HG03196 (cell line): ENCODE measurements around the gene TMEM101.
"Not testable (repeated sequence)": the region's sequence is repeated elsewhere in the genome, so short reads cannot be mapped to it uniquely, and the experiment has no call there.

ENCODE experiments used
- ATAC-seq: cut with Tn5 transposase; IDR thresholded peaks from one replicate; pipeline ENCODE4 v1.9.1; 2021; ENCODE audit not compliant: unreplicated experiment

The TMEM101 gene

DNA sequence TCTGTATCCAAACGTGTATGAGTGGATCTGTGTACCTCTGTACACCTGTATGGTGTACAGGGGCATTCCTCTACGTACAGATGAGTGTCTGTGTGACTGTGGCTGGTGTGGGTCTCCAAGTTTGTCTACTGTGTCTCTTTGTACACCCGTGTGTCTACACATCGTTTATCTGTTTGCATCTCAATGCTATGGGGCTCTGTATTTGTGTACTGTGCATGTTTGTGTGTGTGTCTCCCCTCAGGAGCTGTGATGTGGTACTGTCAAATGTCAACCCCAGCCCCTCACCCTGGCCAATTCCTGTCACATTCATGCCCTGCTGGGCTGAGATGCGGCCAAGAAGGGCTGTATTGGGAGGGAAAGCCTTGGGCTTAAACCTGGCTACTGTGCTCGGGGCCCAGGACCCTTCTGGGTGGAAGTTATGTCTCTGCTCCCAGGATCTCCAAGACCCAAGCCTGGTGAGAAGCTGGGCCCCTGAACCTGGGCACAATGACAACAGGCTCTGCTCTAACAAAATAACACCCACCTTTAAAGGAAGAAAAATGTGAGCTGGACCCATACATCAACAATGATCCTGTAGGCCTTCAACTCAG, 13.8 kb downstream of the TMEM101 start:
- ATAC-seq = no peak

- ATAC-seq = no peak
Measured at GRCh38 chr17:44000141-44000860, 14.5 kb downstream of the TMEM101 start.

- no peak for ATAC-seq
Measured at GRCh38 chr17:43999024-43999423, 15.7 kb downstream of the TMEM101 start.

- ATAC-seq = no peak
Measured at GRCh38 chr17:43998552-43998951, 16.2 kb downstream of the TMEM101 start.

DNA sequence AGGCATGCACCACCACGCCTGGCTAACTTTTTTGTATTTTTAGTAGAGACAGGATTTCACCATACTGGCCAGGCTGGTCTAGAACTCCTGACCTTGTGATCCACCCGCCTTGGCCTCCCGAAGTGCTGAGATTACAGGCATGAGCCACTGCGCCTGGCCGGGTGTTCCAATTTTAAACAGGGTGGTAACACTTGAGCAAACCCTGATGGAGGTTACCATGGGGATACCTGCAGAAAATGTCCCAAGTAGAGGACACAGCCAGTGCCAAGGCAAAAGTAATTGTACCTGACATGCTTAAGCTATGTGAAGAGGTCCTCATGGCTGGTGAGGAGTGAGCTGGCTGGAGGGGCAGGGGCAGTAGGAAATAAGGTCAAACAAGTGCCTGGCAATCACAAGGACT, 17.6 kb downstream of the TMEM101 start:
- not testable (repeated sequence) for ATAC-seq

DNA sequence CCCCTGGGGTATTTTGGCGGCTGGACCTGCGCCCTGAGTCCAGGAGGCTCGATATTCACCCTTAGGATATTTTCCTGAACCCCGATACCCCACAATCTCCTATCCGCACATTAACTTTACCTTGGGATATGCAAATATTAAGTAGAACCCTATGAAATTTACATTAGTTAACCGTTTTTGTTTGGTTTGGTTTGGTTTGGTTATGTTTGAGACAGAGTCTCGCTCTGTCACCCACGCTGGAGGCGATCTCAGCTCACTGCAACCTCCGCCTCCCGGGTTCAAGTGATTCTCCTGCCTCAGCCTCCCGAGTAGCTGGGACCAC, 19.7 kb downstream of the TMEM101 start:
- ATAC-seq = no peak

GRCh38 chr17:43994272-43995149, 20.3 kb downstream of the TMEM101 start:
- no peak for ATAC-seq

DNA sequence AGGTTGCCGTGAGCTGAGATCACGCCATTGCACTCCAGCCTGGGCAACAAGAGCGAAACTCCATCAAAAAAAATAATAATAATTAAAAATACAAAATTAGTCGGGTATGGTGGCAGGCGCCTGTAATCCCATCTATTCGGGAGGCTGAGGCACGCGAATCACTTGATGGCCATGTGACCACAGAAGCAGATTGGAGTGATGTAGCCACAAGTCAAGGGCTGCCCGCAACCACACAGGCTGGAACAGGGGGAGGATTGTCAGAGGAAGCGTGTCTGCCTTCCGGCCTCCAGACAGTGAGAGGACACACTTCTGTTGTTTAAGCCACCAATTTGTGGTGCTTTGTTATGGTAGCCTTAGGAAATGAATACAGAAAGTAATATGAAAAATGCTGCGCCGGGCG, 22.1 kb downstream of the TMEM101 start:
- no peak for ATAC-seq

DNA sequence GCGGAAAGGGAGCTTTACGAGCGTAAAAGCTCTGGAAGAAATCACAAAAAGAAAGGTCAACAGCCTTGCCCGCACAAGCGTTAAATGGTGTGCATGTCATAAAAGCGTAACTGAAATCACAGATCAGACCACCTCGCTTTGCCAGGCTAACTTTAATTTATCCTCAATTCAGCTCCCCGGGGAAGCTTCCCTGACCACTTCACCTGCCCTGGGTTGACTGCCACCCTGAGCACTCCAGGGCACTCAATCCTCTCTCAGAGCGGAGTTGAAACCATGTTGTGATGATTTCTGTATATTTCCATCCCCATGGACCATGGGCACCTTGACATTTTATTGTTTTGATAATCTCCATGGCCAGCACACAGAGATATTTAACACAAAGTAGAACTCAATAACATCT, 26.5 kb downstream of the TMEM101 start:
- no peak for ATAC-seq

DNA sequence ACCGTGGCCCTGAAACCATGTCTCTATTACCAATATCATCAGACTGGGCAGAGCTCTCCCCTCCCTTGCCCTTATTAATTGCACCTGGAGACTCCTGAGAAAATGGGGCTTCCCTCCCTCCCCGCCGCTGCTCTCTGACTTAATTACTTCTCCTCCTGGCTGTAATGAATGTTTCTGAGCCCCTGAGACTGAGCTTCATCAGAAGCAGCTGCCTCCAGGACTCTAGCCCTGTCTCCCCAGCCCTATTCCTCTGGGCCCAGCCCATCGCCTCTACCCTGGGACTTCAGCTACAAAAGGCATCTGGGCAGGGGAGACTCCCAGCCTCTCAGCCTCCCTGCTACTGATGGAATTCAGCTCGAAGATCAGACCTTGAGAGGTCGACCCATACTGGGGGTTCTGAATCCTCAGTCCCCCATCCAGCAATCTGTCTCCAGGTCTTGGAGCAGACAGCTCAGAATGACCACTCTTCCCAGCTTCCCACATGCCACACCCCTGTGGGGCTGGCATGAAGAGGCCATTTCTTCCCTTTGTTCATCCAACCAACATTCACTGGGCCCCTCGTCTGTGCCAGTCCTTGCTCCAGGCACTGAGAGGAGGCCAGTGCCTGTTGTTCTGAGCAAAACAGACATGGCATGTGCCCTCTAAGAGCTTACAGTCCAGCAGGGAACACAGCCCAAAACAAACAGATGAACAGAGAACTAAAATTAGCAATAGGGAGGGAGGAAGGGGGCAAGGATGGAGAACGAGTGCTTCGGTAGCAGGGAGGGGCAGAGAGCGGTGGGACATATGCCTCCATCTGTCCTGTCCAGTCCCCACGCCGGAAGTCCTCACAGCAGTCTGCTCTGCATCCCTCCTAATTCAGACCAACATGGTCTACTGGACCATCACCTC, 27.4 kb downstream of the TMEM101 start:
- no peak for ATAC-seq

- ATAC-seq = no peak
Measured at GRCh38 chr17:43986225-43986981, 28.4 kb downstream of the TMEM101 start.

GRCh38 chr17:43984521-43984920, 30.2 kb downstream of the TMEM101 start:
- ATAC-seq = no peak

DNA sequence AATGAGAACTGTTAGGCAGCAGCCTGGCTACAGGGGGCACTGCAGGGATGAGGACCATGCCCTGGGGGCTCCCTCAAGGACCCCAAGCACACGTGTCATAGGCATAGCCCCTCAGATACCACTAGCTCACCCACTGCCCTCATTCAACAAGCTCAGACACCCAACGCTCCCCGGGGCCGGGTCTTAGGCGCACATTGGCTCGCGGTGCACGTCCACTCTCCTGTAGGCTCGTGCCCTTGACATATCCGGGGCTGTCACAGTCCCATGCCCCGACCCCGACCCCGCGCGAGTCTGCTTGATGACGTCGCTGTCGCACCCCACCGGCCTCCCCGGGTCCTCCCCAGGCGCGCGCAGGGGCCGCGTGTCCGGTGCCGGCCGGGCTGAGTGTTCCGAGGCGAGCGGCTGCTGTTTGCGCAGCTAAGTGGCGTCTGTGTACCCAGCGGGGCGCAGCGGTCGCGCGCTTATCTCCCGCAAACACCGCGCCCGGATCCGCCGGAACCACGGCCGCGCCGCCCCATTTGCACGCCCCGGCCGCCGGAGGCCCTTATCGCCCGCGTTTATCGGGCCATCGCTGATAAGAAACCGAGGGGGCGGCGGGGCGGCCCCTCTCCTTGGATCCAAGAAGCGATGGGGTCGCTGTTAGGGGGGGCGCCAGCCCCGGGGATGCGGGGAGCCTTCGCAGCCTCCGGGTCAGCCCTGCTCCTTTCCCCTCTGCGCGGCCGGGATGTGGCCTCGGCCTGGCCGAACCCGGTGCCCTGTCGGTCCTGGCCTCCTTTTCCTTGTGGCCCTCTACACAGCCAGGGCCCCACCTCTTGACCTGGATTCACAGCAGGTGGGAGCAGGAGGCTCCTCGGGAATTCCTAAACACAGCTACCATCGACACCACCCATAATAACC, 31.0 kb downstream of the TMEM101 start:
- no peak for ATAC-seq

- ATAC-seq = no peak
Measured at GRCh38 chr17:43983196-43983514, 31.6 kb downstream of the TMEM101 start.

- ATAC-seq = no peak
Measured at GRCh38 chr17:43982171-43982570, 32.6 kb downstream of the TMEM101 start.

DNA sequence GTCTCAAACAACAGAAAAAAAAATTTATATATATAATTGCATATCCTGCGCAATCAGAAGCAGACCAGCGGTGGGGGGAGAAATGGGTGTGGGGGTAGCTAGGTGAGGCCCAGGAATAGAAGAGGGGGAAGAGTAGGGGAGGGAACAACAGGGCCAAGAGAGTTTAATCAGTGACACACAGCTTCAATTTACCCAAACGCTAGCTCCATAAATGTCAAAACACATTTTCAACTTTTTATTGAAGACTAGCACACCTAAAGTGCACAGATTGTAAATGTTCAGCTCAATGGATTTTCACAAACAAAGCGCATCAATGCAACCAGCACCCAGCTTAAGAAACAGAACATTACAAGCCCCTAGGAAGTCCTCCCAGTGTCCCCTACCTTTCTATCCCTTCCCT, 35.1 kb downstream of the TMEM101 start:
- ATAC-seq = no peak

DNA sequence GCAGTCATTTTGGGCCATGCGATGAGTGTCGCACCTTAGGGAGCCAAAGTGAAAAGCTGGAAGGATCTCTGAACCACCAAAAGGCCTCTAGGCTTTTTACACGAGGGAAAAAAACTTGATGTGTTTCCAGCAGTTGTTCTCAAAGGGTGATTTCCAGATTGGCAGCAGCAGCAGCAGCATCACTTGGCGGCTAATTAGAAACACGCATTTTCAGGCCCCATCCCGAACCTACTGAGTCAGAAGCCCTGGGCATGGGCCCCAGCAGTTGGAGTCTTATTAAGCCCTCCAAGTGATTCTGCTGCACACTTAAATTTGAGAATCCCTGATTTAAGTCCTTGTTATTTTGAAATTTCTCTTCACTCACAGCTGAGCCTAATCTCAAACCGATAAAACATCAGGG, 35.8 kb downstream of the TMEM101 start:
- ATAC-seq = no peak

- no peak for ATAC-seq
Measured at GRCh38 chr17:43978078-43978477, 36.7 kb downstream of the TMEM101 start.

DNA sequence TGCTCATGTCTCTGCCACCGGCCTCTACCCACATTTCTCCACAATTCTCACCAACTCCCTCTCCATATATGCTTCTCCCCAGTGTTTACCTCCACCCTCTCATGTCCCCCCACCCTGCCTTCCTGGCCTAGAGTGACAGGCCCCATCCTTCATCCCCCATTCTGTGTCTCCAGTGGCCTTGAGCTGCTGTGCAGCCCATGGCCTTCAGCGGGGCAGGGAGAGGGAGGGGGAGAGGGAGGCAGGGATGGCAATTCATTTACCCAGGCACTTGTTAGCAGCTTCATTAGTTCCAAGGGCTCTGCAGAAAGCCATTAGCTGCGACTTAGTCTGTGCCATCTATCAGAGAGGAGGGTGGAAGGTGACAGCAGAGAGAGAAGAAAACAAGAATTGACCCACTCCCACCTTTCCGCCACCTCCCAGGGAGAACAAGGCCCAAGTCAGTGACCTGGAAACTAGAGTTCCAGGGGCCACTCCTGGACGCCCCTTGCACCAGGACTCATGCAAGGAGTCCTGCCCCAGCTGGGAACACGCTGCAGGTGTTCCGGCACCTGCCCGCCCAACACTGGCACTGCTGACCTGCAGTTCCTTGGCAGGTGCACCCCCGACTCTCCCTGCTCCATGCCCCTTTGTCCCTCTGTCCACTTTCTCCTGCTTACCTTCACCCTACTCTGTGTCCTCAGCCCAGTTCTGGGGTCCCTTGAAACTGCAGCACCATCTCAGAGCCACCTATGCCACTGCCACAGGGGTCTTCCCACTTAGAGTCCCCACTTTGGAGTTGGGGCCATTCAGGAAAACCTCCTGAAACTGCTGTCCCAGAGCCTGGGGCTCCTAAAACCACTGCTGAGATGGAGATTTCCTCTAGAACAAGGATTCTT, 37.6 kb downstream of the TMEM101 start:
- no peak for ATAC-seq
